Activated CD8-positive, alpha-beta T cell treated with anti-CD3 and anti-CD28 coated beads for 36 hours (primary cell): Measurements from ENCODE around the gene EFNA3. TPM values are rescaled to one million over a fixed set of nuclear protein-coding genes. Genes with fewer than 3 reads are reported as not detected.

Experiments used
- ATAC-seq: fragments of 200-7000 bp; cut with Tn5 transposase; one replicate; pipeline ENCODE4 v1.10.0; 2021; ENCODE audit warnings: mild to moderate bottlenecking, moderate library complexity
- CTCF ChIA-PET: fragments of 350-600 bp; sonication (Branson Sonifier 250); formaldehyde crosslinking; loops from one replicate; lab custom pipeline; 2021; ENCODE audit warnings: antibody characterized with exemption; lab: Charles Lee
- POLR2A ChIA-PET: fragments of 350-600 bp; sonication (Branson Sonifier 250); formaldehyde crosslinking; loops from one replicate; lab custom pipeline; 2021; ENCODE audit warnings: antibody characterized with exemption; lab: Charles Lee
- DNase-seq: peaks from one replicate; pipeline ENCODE4 v3.0.0-alpha.2; 2020
- H3K27ac Mint-ChIP-seq: one replicate; pipeline ENCODE4 v1.8.0; 2021; ENCODE audit warnings: mild to moderate bottlenecking, mixed read lengths
- H3K27me3 Mint-ChIP-seq: one replicate; pipeline ENCODE4 v1.8.0; 2021; ENCODE audit warnings: mixed read lengths
- H3K36me3 Mint-ChIP-seq: one replicate; pipeline ENCODE4 v1.8.0; 2021; ENCODE audit warnings: low read depth, mixed read lengths
- H3K4me1 Mint-ChIP-seq: one replicate; pipeline ENCODE4 v1.8.0; 2021; ENCODE audit warnings: low read depth, mixed read lengths
- H3K4me3 Mint-ChIP-seq: one replicate; pipeline ENCODE4 v1.8.0; 2021; ENCODE audit warnings: mild to moderate bottlenecking, moderate library complexity, mixed read lengths
- H3K9me3 Mint-ChIP-seq: one replicate; pipeline ENCODE4 v1.8.0; 2021; ENCODE audit warnings: mixed read lengths
- intact Hi-C: fragments of 100-400 bp; cut with micrococcal nuclease; formaldehyde crosslinking; loops from one replicate; pipeline ENCODE4 v1.10.0; 2022
- total RNA-seq, 2 experiments: library from RNA; stranded (reverse); gene quantifications; one replicate each; pipeline ENCODE4 v1.2.3, GENCODE V29; 2021
- TF ChIP-seq, protein P1 (sequence below): fragments of 200-600 bp; IDR thresholded peaks from one replicate; pipeline ENCODE4 v1.8.0; 2022; ENCODE audit warnings: antibody characterized with exemption, mild to moderate bottlenecking

Gene EFNA3
- total RNA-seq, 2 experiments from 2014 or later = 5.1 to 8.6 TPM

DNA sequence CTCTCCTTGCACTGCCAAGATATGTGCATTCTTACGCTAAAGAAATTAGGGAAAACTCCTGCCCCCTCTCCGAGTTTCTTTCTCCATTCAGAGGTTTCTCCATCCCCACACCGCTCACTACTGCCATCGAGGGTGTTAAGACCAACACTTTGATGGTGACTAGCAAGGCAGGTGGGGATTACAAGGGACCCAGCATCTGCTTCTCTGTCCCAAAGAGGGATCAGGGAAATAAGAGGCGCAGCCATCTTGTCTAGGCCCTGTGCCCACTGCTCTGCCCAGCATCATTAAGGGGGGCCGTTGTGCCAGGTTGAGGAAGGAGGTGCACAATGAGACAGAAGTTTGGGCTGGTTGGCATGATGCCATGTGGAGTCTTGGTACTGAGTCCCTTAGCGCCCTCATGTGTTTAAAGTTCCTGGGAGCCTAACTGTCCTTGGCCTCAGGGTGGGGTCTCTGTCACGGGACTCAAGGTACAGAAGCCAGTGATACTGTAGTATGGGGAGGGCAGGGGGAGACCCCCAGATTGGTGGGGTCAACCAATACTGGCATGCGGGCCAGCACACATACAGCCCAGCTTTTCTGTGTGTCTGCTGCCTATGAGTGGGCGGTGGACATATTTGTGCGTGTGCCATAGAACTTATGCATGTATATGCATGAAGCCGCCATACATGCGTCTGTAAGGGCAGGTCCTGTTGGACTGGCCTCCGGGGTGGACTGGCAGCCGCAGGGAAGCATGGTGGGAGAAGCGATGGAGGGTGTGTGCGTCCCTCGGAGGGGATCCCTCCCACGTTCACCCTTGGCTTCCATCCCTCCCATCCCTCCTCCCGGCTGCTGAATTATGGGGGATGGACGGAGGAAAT, 5.5 kb downstream of the EFNA3 start:
- Mint-ChIP-seq H3K9me3 (no peaks in the 10 kb centered on the region), H3K27me3 (peaks cover 43% of the 10 kb centered on the region), H3K4me3 (peak overlapping the region; percentile 91), H3K27ac (no peak overlapping the region), H3K36me3 (no peaks in the 10 kb centered on the region), H3K4me1 (peaks cover 33% of the 10 kb centered on the region)
- intact Hi-C loops = loop anchor here (2.0 kb wide), 2 partner anchors 21 to 43 kb away; partner anchors contain the start of genes EFNA1 and EFNA4
- TF ChIP-seq, protein P1, sequence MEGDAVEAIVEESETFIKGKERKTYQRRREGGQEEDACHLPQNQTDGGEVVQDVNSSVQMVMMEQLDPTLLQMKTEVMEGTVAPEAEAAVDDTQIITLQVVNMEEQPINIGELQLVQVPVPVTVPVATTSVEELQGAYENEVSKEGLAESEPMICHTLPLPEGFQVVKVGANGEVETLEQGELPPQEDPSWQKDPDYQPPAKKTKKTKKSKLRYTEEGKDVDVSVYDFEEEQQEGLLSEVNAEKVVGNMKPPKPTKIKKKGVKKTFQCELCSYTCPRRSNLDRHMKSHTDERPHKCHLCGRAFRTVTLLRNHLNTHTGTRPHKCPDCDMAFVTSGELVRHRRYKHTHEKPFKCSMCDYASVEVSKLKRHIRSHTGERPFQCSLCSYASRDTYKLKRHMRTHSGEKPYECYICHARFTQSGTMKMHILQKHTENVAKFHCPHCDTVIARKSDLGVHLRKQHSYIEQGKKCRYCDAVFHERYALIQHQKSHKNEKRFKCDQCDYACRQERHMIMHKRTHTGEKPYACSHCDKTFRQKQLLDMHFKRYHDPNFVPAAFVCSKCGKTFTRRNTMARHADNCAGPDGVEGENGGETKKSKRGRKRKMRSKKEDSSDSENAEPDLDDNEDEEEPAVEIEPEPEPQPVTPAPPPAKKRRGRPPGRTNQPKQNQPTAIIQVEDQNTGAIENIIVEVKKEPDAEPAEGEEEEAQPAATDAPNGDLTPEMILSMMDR = no peak
- CTCF ChIA-PET = interaction anchor here (0.8 to 5.5 kb wide), 26 partner anchors 9 to 605 kb away, joined by 3 to 278 read pairs (median 8); partner anchors contain the start of genes ADAM15, EFNA4, KRTCAP2 and LENEP
- POLR2A ChIA-PET = interaction anchor here (0.6 to 2.0 kb wide), 6 partner anchors 15 to 89 kb away, joined by 3 to 12 read pairs (median 4); partner anchors contain the start of genes EFNA4 and KRTCAP2
- DNase-seq (peak; percentile 72), ATAC-seq (no peak)

DNA sequence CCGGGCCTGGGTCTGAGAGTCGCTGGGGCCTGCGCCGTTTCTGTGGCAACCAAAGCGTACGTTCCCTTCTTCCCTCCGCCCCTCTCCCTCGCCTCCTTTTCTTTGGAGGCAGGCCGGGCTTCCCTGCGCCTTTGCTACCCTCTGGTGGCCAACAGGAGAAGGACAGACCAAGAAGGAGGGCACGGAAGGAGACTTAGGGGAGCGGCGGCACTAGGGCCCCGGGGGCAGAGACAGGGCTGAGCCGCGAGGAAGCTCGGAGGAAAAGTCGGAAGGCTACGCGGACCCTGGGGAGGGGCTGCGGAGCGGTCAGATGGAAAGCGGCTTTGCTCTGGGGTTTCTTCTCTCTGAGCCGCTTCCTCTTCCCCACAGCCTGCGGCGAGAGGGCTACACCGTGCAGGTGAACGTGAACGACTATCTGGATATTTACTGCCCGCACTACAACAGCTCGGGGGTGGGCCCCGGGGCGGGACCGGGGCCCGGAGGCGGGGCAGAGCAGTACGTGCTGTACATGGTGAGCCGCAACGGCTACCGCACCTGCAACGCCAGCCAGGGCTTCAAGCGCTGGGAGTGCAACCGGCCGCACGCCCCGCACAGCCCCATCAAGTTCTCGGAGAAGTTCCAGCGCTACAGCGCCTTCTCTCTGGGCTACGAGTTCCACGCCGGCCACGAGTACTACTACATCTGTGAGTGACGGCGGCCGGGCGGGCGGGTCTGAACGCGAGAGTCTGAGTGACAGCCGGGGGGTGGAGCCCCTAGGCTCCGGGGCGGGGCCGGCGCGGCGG, 6.3 kb downstream of the EFNA3 start:
- peak overlapping the region; percentile 94 for H3K27ac Mint-ChIP-seq
- TF ChIP-seq, protein P1 = peak; percentile 89
- no peaks in the 10 kb centered on the region for H3K9me3 Mint-ChIP-seq
- DNase-seq (peak; percentile 97), ATAC-seq (peak; percentile 78)
- H3K36me3 Mint-ChIP-seq = no peaks in the 10 kb centered on the region
- peaks cover 26% of the 10 kb centered on the region for H3K4me1 Mint-ChIP-seq
- H3K4me3 Mint-ChIP-seq = peak overlapping the region; percentile 91
- intact Hi-C loops = loop anchor here (2.0 to 5.0 kb wide), 2 partner anchors 22 to 33 kb away; partner anchors contain the start of genes ADAM15 and EFNA4
- ChIA-PET CTCF (interaction anchor here (0.6 to 5.5 kb wide), 50 partner anchors 10 to 698 kb away, joined by 3 to 278 read pairs (median 5); partner anchors contain the start of genes ADAM15, DCST1, DCST2 and EFNA4), POLR2A (interaction anchor here (0.6 to 2.0 kb wide), 14 partner anchors 9 to 458 kb away, joined by 3 to 12 read pairs (median 4); partner anchors contain the start of genes EFNA4 and KRTCAP2)
- peaks cover 35% of the 10 kb centered on the region for H3K27me3 Mint-ChIP-seq

DNA sequence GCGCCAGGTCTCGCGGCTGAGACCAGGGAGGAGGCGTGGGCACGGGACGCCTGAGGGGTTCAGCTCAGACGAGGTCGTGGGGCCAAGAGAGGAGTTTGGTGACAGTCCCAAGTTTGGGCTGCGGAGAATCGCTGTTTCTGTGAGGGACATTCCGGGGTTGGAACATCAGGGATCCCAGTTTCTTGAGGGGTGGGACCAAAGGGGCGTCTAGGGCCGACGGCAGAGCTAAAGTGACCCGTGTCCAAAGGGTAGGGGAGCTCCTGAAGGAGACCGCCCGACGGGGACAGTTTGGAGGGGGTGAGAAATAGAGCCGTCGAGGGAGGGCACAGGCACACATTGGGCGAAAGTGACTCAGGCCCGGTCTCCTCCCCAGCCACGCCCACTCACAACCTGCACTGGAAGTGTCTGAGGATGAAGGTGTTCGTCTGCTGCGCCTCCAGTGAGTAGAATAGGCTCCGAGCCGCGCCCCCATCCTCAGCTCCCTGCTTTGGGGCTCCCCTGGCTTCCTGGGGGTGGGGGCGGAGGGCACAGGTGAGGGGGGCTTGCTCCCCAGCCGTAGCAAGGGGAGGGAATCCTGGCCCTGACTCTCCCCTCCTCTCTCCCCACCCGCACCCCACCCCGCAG, 7.0 kb downstream of the EFNA3 start:
- CTCF ChIA-PET = interaction anchor here (0.7 to 5.5 kb wide), 45 partner anchors 9 to 699 kb away, joined by 3 to 278 read pairs (median 6); partner anchors contain the start of genes ADAM15, DCST1, DCST2 and EFNA4
- Mint-ChIP-seq H3K27ac (peak overlapping the region; percentile 94), H3K4me3 (peak overlapping the region; percentile 91), H3K27me3 (peaks cover 34% of the 10 kb centered on the region), H3K4me1 (peaks cover 25% of the 10 kb centered on the region), H3K9me3 (no peaks in the 10 kb centered on the region), H3K36me3 (no peaks in the 10 kb centered on the region)
- peak; percentile 57 for ATAC-seq
- POLR2A ChIA-PET = interaction anchor here (0.8 to 2.0 kb wide), 11 partner anchors 10 to 459 kb away, joined by 3 to 12 read pairs (median 4); partner anchors contain the start of genes EFNA4 and KRTCAP2
- TF ChIP-seq, protein P1 = no peak
- intact Hi-C loops = loop anchor here (2.0 to 5.0 kb wide), 2 partner anchors 23 to 33 kb away; partner anchors contain the start of genes ADAM15 and EFNA4
- peak; percentile 93 for DNase-seq

DNA sequence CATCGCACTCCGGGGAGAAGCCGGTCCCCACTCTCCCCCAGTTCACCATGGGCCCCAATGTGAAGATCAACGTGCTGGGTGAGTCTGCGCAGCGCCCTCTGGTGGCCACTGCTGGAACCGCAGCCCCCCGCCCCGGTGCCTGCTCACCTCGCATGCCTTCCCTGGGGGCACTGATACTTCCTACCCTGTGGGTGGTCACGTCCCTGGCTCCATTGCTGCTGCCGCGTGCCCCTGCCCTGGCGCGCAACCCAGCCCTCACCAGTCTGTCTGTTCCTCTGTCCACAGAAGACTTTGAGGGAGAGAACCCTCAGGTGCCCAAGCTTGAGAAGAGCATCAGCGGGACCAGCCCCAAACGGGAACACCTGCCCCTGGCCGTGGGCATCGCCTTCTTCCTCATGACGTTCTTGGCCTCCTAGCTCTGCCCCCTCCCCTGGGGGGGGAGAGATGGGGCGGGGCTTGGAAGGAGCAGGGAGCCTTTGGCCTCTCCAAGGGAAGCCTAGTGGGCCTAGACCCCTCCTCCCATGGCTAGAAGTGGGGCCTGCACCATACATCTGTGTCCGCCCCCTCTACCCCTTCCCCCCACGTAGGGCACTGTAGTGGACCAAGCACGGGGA, 7.6 kb downstream of the EFNA3 start:
- H3K4me1 Mint-ChIP-seq = peaks cover 22% of the 10 kb centered on the region
- no peaks in the 10 kb centered on the region for H3K9me3 Mint-ChIP-seq
- no peaks in the 10 kb centered on the region for H3K36me3 Mint-ChIP-seq
- intact Hi-C loops = loop anchor here (5.0 kb wide), 1 partner anchor 34 kb away; the partner anchor contains the start of gene ADAM15
- TF ChIP-seq, protein P1 = peak; percentile 100
- H3K27ac Mint-ChIP-seq = peak overlapping the region; percentile 65
- peaks cover 31% of the 10 kb centered on the region for H3K27me3 Mint-ChIP-seq
- ATAC-seq (peak; percentile 31), DNase-seq (peak; percentile 93)
- ChIA-PET CTCF (interaction anchor here (0.6 to 5.5 kb wide), 18 partner anchors 9 to 526 kb away, joined by 3 to 278 read pairs (median 8); partner anchors contain the start of genes ADAM15, EFNA4, KRTCAP2 and TRIM46), POLR2A (interaction anchor here (1.0 to 2.0 kb wide), 5 partner anchors 12 to 141 kb away, joined by 3 to 12 read pairs (median 4); partner anchors contain the start of gene EFNA4)
- peak overlapping the region; percentile 91 for H3K4me3 Mint-ChIP-seq
